T-helper 2 cell treated with Interferon-gamma antibody and Interleukin-4, amounts not matched to agents 5 μg/mL and 100 μg/mL, for 36 hours (primary cell): ENCODE results near the gene SIX6.

ENCODE experiments used
- DNase-seq: peaks from one replicate; pipeline ENCODE4 v3.0.0; 2021; ENCODE audit warnings: low spot score
- H3K27ac Mint-ChIP-seq: one replicate; pipeline ENCODE4 v1.8.0; 2021; ENCODE audit warnings: mild to moderate bottlenecking, mixed read lengths
- H3K27me3 Mint-ChIP-seq: one replicate; pipeline ENCODE4 v1.8.0; 2021; ENCODE audit warnings: low read depth, mixed read lengths
- H3K36me3 Mint-ChIP-seq: one replicate; pipeline ENCODE4 v1.8.0; 2021; ENCODE audit warnings: low read depth, mixed read lengths
- H3K4me1 Mint-ChIP-seq: one replicate; pipeline ENCODE4 v1.8.0; 2021; ENCODE audit warnings: low read depth, mixed read lengths
- H3K4me3 Mint-ChIP-seq: one replicate; pipeline ENCODE4 v1.8.0; 2022; ENCODE audit warnings: mild to moderate bottlenecking, moderate library complexity, mixed read lengths
- H3K9me3 Mint-ChIP-seq: one replicate; pipeline ENCODE4 v1.8.0; 2021; ENCODE audit warnings: mixed read lengths

SIX6 gene

GRCh38 chr14:60506985-60507829 lies 1.7 kb upstream of the SIX6 start:
- Mint-ChIP-seq H3K27ac (no peak overlapping the region), H3K4me1 (peaks cover 4% of the 10 kb centered on the region), H3K4me3 (no peak overlapping the region), H3K36me3 (no peaks in the 10 kb centered on the region), H3K9me3 (no peaks in the 10 kb centered on the region), H3K27me3 (peaks cover 89% of the 10 kb centered on the region)
- no peak for DNase-seq

DNA sequence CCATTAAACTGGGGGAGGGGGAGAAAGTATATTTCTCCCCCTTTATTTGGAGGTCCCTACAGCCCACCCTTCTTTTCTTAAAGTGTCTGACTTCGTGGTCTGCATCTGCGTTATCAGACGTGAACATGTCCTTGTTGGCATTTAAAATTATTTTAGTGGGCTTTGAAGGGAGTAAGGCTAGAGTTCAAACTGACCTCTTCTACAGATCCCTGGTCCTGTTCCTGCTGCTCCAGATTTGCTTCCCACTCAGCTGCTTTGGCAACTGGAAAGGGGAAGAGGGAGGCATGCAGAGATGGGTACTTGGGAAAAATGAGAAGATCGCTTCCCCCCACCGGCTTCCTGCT lies 611 bp upstream of the SIX6 start:
- H3K36me3 Mint-ChIP-seq = no peaks in the 10 kb centered on the region
- H3K4me3 Mint-ChIP-seq = no peak overlapping the region
- H3K4me1 Mint-ChIP-seq = peaks cover 4% of the 10 kb centered on the region
- no peaks in the 10 kb centered on the region for H3K9me3 Mint-ChIP-seq
- no peak overlapping the region for H3K27ac Mint-ChIP-seq
- H3K27me3 Mint-ChIP-seq = peaks cover 92% of the 10 kb centered on the region
- no peak for DNase-seq

- no peak overlapping the region for H3K4me3 Mint-ChIP-seq
Observed at GRCh38 chr14:60509438-60510253, 700 bp downstream of the SIX6 start.

GRCh38 chr14:60510254-60510950 lies 1.5 kb downstream of the SIX6 start:
- DNase-seq = no peak
- peaks cover 4% of the 10 kb centered on the region for H3K4me1 Mint-ChIP-seq
- H3K27me3 Mint-ChIP-seq = peaks cover 89% of the 10 kb centered on the region
- H3K27ac Mint-ChIP-seq = no peak overlapping the region
- H3K4me3 Mint-ChIP-seq = no peak overlapping the region
- no peaks in the 10 kb centered on the region for H3K9me3 Mint-ChIP-seq
- no peaks in the 10 kb centered on the region for H3K36me3 Mint-ChIP-seq

More at GRCh38 chr14:60509438-60510253, 700 bp downstream of the SIX6 start:
- no peaks in the 10 kb centered on the region for H3K9me3 Mint-ChIP-seq
- no peaks in the 10 kb centered on the region for H3K36me3 Mint-ChIP-seq
- H3K27me3 Mint-ChIP-seq = peaks cover 91% of the 10 kb centered on the region
- H3K27ac Mint-ChIP-seq = peak overlapping the region; percentile 49
- no peak for DNase-seq
- H3K4me1 Mint-ChIP-seq = peaks cover 4% of the 10 kb centered on the region

DNA sequence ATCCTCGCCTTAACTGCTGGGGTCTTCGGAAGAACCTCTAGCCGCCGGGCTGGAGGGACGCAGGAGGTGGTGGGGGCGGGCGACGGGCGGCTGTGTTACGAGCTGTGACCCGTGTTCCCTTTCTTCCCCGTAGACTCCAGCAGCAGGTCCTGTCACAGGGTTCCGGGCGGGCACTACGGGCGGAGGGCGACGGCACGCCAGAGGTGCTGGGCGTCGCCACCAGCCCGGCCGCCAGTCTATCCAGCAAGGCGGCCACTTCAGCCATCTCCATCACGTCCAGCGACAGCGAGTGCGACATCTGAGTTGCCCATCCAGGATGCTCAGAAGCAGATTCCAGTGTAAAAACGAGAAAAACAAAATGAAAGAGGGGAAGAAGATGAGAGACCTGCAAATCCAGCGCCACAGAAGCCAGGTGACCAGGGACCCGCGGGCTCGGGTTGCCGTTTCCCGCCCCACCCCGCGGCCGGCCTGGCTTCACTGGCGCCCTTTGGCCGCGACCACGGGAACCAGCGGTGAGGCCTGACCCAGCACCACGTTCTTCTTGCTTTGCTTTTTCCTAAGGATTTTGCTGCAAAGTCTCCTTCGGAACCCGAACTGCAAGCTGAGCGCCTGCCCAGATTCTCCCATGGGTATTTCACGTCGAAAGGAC lies 2.1 kb downstream of the SIX6 start:
- Mint-ChIP-seq H3K27ac (no peak overlapping the region), H3K4me3 (no peak overlapping the region), H3K4me1 (peaks cover 7% of the 10 kb centered on the region), H3K9me3 (no peaks in the 10 kb centered on the region), H3K27me3 (peaks cover 87% of the 10 kb centered on the region), H3K36me3 (peaks cover under 1% of the 10 kb centered on the region)
- DNase-seq = no peak

DNA sequence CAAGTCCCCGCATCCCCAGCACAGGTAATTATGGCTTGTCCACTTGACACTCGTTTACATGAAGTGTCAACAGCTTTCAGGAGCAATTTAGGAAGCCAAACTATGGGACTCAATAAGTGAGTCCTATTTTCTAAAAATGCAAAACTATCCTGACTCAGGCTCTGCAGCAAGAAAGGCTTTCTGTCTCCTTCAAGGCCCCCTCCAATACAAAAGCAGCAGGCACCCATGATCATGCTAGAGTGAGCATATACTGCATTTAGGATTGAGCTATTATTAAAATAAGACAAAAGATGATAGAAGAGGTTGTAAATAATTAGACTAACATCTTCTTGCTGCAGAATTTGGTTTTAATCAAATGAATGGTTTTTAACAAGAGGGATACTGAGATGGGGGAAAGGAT lies 3.2 kb downstream of the SIX6 start:
- H3K27me3 Mint-ChIP-seq = peaks cover 87% of the 10 kb centered on the region
- no peak for DNase-seq
- peaks cover 10% of the 10 kb centered on the region for H3K4me1 Mint-ChIP-seq
- H3K36me3 Mint-ChIP-seq = peaks cover 5% of the 10 kb centered on the region
- no peak overlapping the region for H3K27ac Mint-ChIP-seq
- H3K4me3 Mint-ChIP-seq = no peak overlapping the region
- H3K9me3 Mint-ChIP-seq = no peaks in the 10 kb centered on the region

DNA sequence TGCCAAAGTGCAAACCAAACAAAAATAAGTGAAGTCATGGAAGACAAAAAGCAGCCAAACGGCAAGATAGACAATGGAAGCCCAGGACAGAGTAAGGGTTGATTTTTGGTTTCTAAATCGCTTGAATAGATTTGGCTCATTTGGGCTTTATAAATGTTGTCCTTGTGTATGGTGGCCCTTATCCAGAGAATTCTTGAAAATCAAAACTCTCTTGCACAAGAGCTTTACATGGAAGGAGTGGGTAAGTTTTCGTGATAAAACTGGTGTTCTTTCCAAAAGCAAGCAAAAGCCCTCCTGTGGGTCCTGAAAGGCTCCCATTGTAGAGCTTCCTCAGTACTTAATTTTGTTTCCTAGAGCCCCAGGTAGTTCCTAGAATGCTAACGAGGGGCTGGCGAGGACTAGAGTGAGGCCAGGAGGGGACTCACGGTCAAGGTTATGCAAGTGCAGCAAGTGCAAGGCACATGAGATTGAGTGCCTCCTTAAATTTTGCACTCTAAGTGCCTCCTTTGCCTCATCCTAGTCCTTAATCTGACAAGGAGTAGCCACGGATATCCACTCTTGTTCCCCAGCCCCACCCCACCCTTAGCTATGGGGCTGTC lies 4.1 kb downstream of the SIX6 start:
- Mint-ChIP-seq H3K4me1 (peaks cover 10% of the 10 kb centered on the region), H3K27me3 (peaks cover 84% of the 10 kb centered on the region), H3K36me3 (peaks cover 5% of the 10 kb centered on the region), H3K4me3 (no peak overlapping the region), H3K27ac (no peak overlapping the region), H3K9me3 (no peaks in the 10 kb centered on the region)
- no peak for DNase-seq

DNA sequence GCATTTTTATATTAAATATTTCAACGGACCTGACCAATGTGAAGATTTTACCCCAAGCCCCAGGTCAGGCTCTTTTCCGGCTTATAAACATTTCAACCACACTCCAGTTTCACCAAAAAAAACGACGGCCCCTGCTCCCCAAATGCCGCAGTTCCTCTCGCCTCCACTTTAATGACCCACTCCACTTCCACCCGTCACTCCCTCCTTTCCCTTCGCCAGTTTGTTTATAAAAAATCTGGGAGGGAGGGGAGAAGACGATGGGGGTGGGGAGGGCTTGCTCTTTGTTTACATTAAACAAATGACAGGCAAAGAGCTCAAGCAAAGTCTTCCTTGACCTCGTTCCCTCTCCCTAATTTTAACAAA lies 5.4 kb downstream of the SIX6 start:
- H3K9me3 Mint-ChIP-seq = no peaks in the 10 kb centered on the region
- no peak for DNase-seq
- H3K36me3 Mint-ChIP-seq = peaks cover 5% of the 10 kb centered on the region
- peaks cover 9% of the 10 kb centered on the region for H3K4me1 Mint-ChIP-seq
- no peak overlapping the region for H3K27ac Mint-ChIP-seq
- H3K4me3 Mint-ChIP-seq = peak overlapping the region; percentile 36
- H3K27me3 Mint-ChIP-seq = peaks cover 76% of the 10 kb centered on the region

DNA sequence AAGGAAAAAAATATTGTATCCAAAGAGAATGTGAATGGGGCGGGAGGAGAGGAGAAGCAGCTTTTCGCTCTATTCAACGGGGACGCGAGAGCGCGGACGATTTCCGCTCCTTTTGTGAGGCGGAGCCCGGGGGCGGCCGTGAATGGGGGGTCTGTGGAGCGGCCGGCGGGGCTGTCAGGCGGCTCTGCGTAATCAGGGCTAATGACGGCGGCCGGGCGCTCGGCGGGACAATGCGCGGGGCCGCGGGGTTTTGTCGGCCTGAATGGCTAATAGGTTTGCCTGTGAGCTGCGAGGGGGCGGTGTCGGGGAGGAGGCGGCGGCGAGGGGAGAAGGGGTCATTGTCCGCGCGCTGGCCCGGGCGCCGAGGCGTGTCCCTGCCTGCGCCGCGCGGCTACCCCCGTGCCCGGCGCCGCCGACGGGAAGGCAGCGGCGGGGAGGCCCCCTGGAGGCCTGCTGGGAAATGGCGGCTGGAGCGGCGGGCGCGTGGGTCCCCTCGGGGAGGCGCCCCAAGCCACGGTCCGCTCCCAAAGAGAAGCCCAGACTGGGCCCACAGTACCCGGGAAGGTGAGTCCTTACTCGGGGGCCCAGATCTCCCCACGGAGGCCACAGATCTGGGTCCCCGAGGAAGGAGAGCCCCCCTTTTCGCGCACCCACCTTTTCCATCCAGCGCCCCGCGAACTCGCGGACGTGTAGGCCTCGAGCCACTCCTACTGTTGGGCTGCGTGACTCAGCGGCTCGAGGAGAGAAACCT lies 6.0 kb downstream of the SIX6 start:
- H3K27ac Mint-ChIP-seq = no peak overlapping the region
- peak overlapping the region; percentile 36 for H3K4me3 Mint-ChIP-seq
- H3K4me1 Mint-ChIP-seq = peaks cover 6% of the 10 kb centered on the region
- peaks cover 70% of the 10 kb centered on the region for H3K27me3 Mint-ChIP-seq
- H3K9me3 Mint-ChIP-seq = no peaks in the 10 kb centered on the region
- H3K36me3 Mint-ChIP-seq = peaks cover 5% of the 10 kb centered on the region
- DNase-seq = no peak

- DNase-seq = no peak
- Mint-ChIP-seq H3K9me3 (no peaks in the 10 kb centered on the region), H3K4me1 (peaks cover 6% of the 10 kb centered on the region), H3K4me3 (peak overlapping the region; percentile 33), H3K36me3 (peaks cover 5% of the 10 kb centered on the region), H3K27ac (peak overlapping the region; percentile 33), H3K27me3 (peaks cover 64% of the 10 kb centered on the region)
Observed at GRCh38 chr14:60515511-60516289, 6.8 kb downstream of the SIX6 start.

GRCh38 chr14:60532442-60532841 lies 23.5 kb downstream of the SIX6 start:
- Mint-ChIP-seq H3K4me1 (no peaks in the 10 kb centered on the region), H3K27ac (no peak overlapping the region), H3K27me3 (peaks cover 3% of the 10 kb centered on the region), H3K9me3 (no peaks in the 10 kb centered on the region), H3K4me3 (no peak overlapping the region), H3K36me3 (no peaks in the 10 kb centered on the region)
- no peak for DNase-seq

- no peak for DNase-seq
- H3K4me3 Mint-ChIP-seq = no peak overlapping the region
- H3K27ac Mint-ChIP-seq = no peak overlapping the region
- H3K4me1 Mint-ChIP-seq = no peaks in the 10 kb centered on the region
- H3K9me3 Mint-ChIP-seq = peaks cover 4% of the 10 kb centered on the region
- H3K27me3 Mint-ChIP-seq = peaks cover 3% of the 10 kb centered on the region
- H3K36me3 Mint-ChIP-seq = no peaks in the 10 kb centered on the region
Observed at GRCh38 chr14:60537663-60538062, 28.7 kb downstream of the SIX6 start.
